Activated naive CD4-positive, alpha-beta T cell treated with anti-CD3 and anti-CD28 coated beads for 36 hours (primary cell): ENCODE results near the gene DYRK2. TPM values are rescaled to one million over a fixed set of nuclear protein-coding genes. Genes with fewer than 3 reads are reported as not detected.

Experiments
- CTCF ChIA-PET: fragments of 350-600 bp; sonication (Branson Sonifier 250); formaldehyde crosslinking; loops from one replicate; lab custom pipeline; 2021; ENCODE audit warnings: antibody characterized with exemption; lab: Charles Lee
- DNase-seq: peaks from one replicate; pipeline ENCODE4 v3.0.0-alpha.2; 2020
- H3K27ac Mint-ChIP-seq: one replicate; pipeline ENCODE4 v1.8.0; 2021; ENCODE audit warnings: mild to moderate bottlenecking, mixed read lengths
- H3K27me3 Mint-ChIP-seq: one replicate; pipeline ENCODE4 v1.8.0; 2021; ENCODE audit warnings: low read depth, mixed read lengths
- H3K36me3 Mint-ChIP-seq: one replicate; pipeline ENCODE4 v1.8.0; 2021; ENCODE audit warnings: low read depth, mixed read lengths
- H3K4me1 Mint-ChIP-seq: one replicate; pipeline ENCODE4 v1.8.0; 2021; ENCODE audit warnings: low read depth, mixed read lengths
- H3K4me3 Mint-ChIP-seq: one replicate; pipeline ENCODE4 v1.8.0; 2021; ENCODE audit warnings: mild to moderate bottlenecking, moderate library complexity, mixed read lengths
- H3K9me3 Mint-ChIP-seq: one replicate; pipeline ENCODE4 v1.8.0; 2021; ENCODE audit warnings: mixed read lengths
- intact Hi-C: fragments of 100-400 bp; cut with micrococcal nuclease; formaldehyde crosslinking; loops from one replicate; pipeline ENCODE4 v1.15.1; 2023
- total RNA-seq, 2 experiments: library from RNA; stranded (reverse); gene quantifications; one replicate each; pipeline ENCODE4 v1.2.3, GENCODE V29; 2021

DYRK2 gene
- total RNA-seq, 2 experiments from 2014 or later = 29.3 to 30.0 TPM

- intact Hi-C loops = loop anchor here (1.0 to 5.0 kb wide), 2 partner anchors 17 to 70 kb away; no protein-coding TSS in a partner anchor
- H3K4me1 Mint-ChIP-seq = peaks cover 29% of the 10 kb centered on the region
- H3K4me3 Mint-ChIP-seq = peak overlapping the region; percentile 64
- no peaks in the 10 kb centered on the region for H3K9me3 Mint-ChIP-seq
- peak; percentile 57 for DNase-seq
- H3K36me3 Mint-ChIP-seq = peaks cover 11% of the 10 kb centered on the region
- no peaks in the 10 kb centered on the region for H3K27me3 Mint-ChIP-seq
- H3K27ac Mint-ChIP-seq = peak overlapping the region; percentile 17
- CTCF ChIA-PET = interaction anchor here (1.1 to 1.6 kb wide), 3 partner anchors 11 to 53 kb away, joined by 4 to 6 read pairs (median 5); no protein-coding TSS in a partner anchor
Measured at GRCh38 chr12:67647181-67647798, 1.3 kb upstream of the DYRK2 start.

GRCh38 chr12:67647799-67648520, 585 bp upstream of the DYRK2 start:
- intact Hi-C loops = loop anchor here (1.0 to 5.0 kb wide), 4 partner anchors 18 to 379 kb away; partner anchors contain the start of gene CAND1

GRCh38 chr12:67649261-67649569, 670 bp downstream of the DYRK2 start:
- Mint-ChIP-seq H3K4me3 (peak overlapping the region; percentile 98), H3K27me3 (no peaks in the 10 kb centered on the region), H3K4me1 (peaks cover 46% of the 10 kb centered on the region), H3K27ac (no peak overlapping the region), H3K36me3 (peaks cover 19% of the 10 kb centered on the region), H3K9me3 (no peaks in the 10 kb centered on the region)
- intact Hi-C loops = loop anchor here (2.0 to 5.0 kb wide), 3 partner anchors 72 to 380 kb away; partner anchors contain the start of gene CAND1
- CTCF ChIA-PET = interaction anchor here (1.6 kb wide), 1 partner anchor 55 kb away, joined by 6 read pairs; no protein-coding TSS in a partner anchor
- no peak for DNase-seq

More at GRCh38 chr12:67647799-67648520, 585 bp upstream of the DYRK2 start:
- peak; percentile 59 for DNase-seq
- peaks cover 11% of the 10 kb centered on the region for H3K36me3 Mint-ChIP-seq
- H3K27me3 Mint-ChIP-seq = no peaks in the 10 kb centered on the region
- peak overlapping the region; percentile 17 for H3K27ac Mint-ChIP-seq
- no peaks in the 10 kb centered on the region for H3K9me3 Mint-ChIP-seq
- CTCF ChIA-PET = interaction anchor here (0.5 to 1.6 kb wide), 5 partner anchors 12 to 1342 kb away, joined by 3 to 6 read pairs (median 5); no protein-coding TSS in a partner anchor
- peak overlapping the region; percentile 64 for H3K4me3 Mint-ChIP-seq
- H3K4me1 Mint-ChIP-seq = peaks cover 34% of the 10 kb centered on the region

GRCh38 chr12:67649570-67650387, 1.2 kb downstream of the DYRK2 start:
- peak overlapping the region; percentile 90 for H3K27ac Mint-ChIP-seq
- peak; percentile 53 for DNase-seq

GRCh38 chr12:67650388-67651131, 2.0 kb downstream of the DYRK2 start:
- H3K4me3 Mint-ChIP-seq = peak overlapping the region; percentile 98
- peak; percentile 39 for DNase-seq
- peaks cover 60% of the 10 kb centered on the region for H3K4me1 Mint-ChIP-seq
- intact Hi-C loops = loop anchor here (1.0 to 5.0 kb wide), 10 partner anchors 48 to 527 kb away; partner anchors contain the start of gene IFNG-AS1
- H3K27me3 Mint-ChIP-seq = no peaks in the 10 kb centered on the region
- H3K9me3 Mint-ChIP-seq = no peaks in the 10 kb centered on the region
- peaks cover 26% of the 10 kb centered on the region for H3K36me3 Mint-ChIP-seq
- CTCF ChIA-PET = interaction anchor here (1.3 kb wide), 1 partner anchor 22 kb away, joined by 3 read pairs; no protein-coding TSS in a partner anchor
- H3K27ac Mint-ChIP-seq = peak overlapping the region; percentile 90

More at GRCh38 chr12:67649570-67650387, 1.2 kb downstream of the DYRK2 start:
- peak overlapping the region; percentile 98 for H3K4me3 Mint-ChIP-seq
- H3K36me3 Mint-ChIP-seq = peaks cover 24% of the 10 kb centered on the region
- H3K9me3 Mint-ChIP-seq = no peaks in the 10 kb centered on the region
- H3K27me3 Mint-ChIP-seq = no peaks in the 10 kb centered on the region
- CTCF ChIA-PET = interaction anchor here (1.3 kb wide), 1 partner anchor 21 kb away, joined by 3 read pairs; no protein-coding TSS in a partner anchor
- H3K4me1 Mint-ChIP-seq = peaks cover 52% of the 10 kb centered on the region
- intact Hi-C loops = loop anchor here (1.0 to 5.0 kb wide), 10 partner anchors 49 to 528 kb away; partner anchors contain the start of genes CAND1 and IFNG-AS1

GRCh38 chr12:67651132-67651695, 2.7 kb downstream of the DYRK2 start:
- Mint-ChIP-seq H3K9me3 (no peaks in the 10 kb centered on the region), H3K4me1 (peaks cover 66% of the 10 kb centered on the region), H3K4me3 (peak overlapping the region; percentile 98), H3K36me3 (peaks cover 28% of the 10 kb centered on the region), H3K27ac (peak overlapping the region; percentile 90), H3K27me3 (no peaks in the 10 kb centered on the region)
- peak; percentile 59 for DNase-seq
- CTCF ChIA-PET = interaction anchor here (1.3 kb wide), 1 partner anchor 22 kb away, joined by 3 read pairs; no protein-coding TSS in a partner anchor
- intact Hi-C loops = loop anchor here (1.0 to 5.0 kb wide), 9 partner anchors 58 to 526 kb away; partner anchors contain the start of gene IFNG-AS1

- H3K4me1 Mint-ChIP-seq = peaks cover 82% of the 10 kb centered on the region
- peaks cover 45% of the 10 kb centered on the region for H3K36me3 Mint-ChIP-seq
- no peaks in the 10 kb centered on the region for H3K27me3 Mint-ChIP-seq
- CTCF ChIA-PET = no interaction called here
- intact Hi-C loops = no loop called here
- DNase-seq = no peak
- H3K4me3 Mint-ChIP-seq = no peak overlapping the region
- H3K27ac Mint-ChIP-seq = no peak overlapping the region
- H3K9me3 Mint-ChIP-seq = no peaks in the 10 kb centered on the region
Measured at GRCh38 chr12:67655829-67656228, 7.3 kb downstream of the DYRK2 start.

GRCh38 chr12:67656251-67656650, 7.7 kb downstream of the DYRK2 start:
- Mint-ChIP-seq H3K27ac (no peak overlapping the region), H3K4me1 (peaks cover 81% of the 10 kb centered on the region), H3K36me3 (peaks cover 44% of the 10 kb centered on the region), H3K4me3 (no peak overlapping the region), H3K27me3 (no peaks in the 10 kb centered on the region), H3K9me3 (no peaks in the 10 kb centered on the region)
- intact Hi-C loops = no loop called here
- CTCF ChIA-PET = no interaction called here
- DNase-seq = no peak

- intact Hi-C loops = no loop called here
- H3K27ac Mint-ChIP-seq = no peak overlapping the region
- CTCF ChIA-PET = interaction anchor here (1.9 kb wide), 1 partner anchor 284 kb away, joined by 4 read pairs; no protein-coding TSS in a partner anchor
Measured at GRCh38 chr12:67658486-67658885, 9.9 kb downstream of the DYRK2 start.

GRCh38 chr12:67659292-67659691, 10.7 kb downstream of the DYRK2 start:
- H3K9me3 Mint-ChIP-seq = no peaks in the 10 kb centered on the region
- H3K27ac Mint-ChIP-seq = no peak overlapping the region
- DNase-seq = no peak
- peaks cover 79% of the 10 kb centered on the region for H3K4me1 Mint-ChIP-seq
- H3K36me3 Mint-ChIP-seq = peaks cover 37% of the 10 kb centered on the region
- intact Hi-C loops = no loop called here
- H3K4me3 Mint-ChIP-seq = no peak overlapping the region
- no peaks in the 10 kb centered on the region for H3K27me3 Mint-ChIP-seq
- CTCF ChIA-PET = interaction anchor here (1.9 kb wide), 1 partner anchor 284 kb away, joined by 4 read pairs; no protein-coding TSS in a partner anchor

More at GRCh38 chr12:67658486-67658885, 9.9 kb downstream of the DYRK2 start:
- Mint-ChIP-seq H3K4me3 (no peak overlapping the region), H3K27me3 (no peaks in the 10 kb centered on the region), H3K36me3 (peaks cover 42% of the 10 kb centered on the region), H3K9me3 (no peaks in the 10 kb centered on the region), H3K4me1 (peaks cover 79% of the 10 kb centered on the region)
- no peak for DNase-seq
